Uterus (tissue), 2 donors: ENCODE data around the gene IPO8.

ENCODE experiments used
- CTCF ChIP-seq, 4 experiments: fragments of 200-600 bp in 2 of 4; fragments of 450-650 bp in 2 of 4; sonication (generic) in 2 of 4; IDR thresholded peaks; one replicate each; pipeline ENCODE4 v1.5.1; 2016 to 2019; ENCODE audit warnings: antibody characterized with exemption in 4 of 4, mild to moderate bottlenecking in 2 of 4, moderate library complexity in 1 of 4
- POLR2A ChIP-seq, 2 donors: fragments of 450-650 bp; IDR thresholded peaks; one replicate each; pipeline ENCODE4 v1.6.1; 2016; ENCODE audit warnings: antibody characterized with exemption in 2 of 2, mild to moderate bottlenecking in 1 of 2, moderate library complexity in 1 of 2

- TF ChIP-seq CTCF (IDR thresholded peaks at IDR 0.05) (no peak), POLR2A (IDR thresholded peaks at IDR 0.05) (no peak)
These were observed 43.5 kb downstream of the IPO8 start for GRCh38 chr12:30652034-30652696.
